ENCODE results near the gene NTF3. TPM values are rescaled to one million over a fixed set of nuclear protein-coding genes. Genes with fewer than 3 reads are reported as not detected.

Gene NTF3
- total RNA-seq, 4 donors from 2014 or later, result 0.18 to 0.23 TPM; not detected in 2

GRCh38 chr12:5399266-5399665, 32.6 kb upstream of the NTF3 start:
- no peak for TF ChIP-seq CTCF (IDR thresholded peaks at IDR 0.05 in 4 of 5, conservative IDR thresholded peaks at IDR 0.05 in 1 of 5)
- TF ChIP-seq POLR2A (IDR thresholded peaks at IDR 0.05), result no peak
- intact Hi-C loops (cut with DNase I; ENCODE audit: low total_unique reads), result no loop called here

GRCh38 chr12:5402009-5402935, 29.6 kb upstream of the NTF3 start:
- H3K4me3 ChIP-seq, result no peak overlapping the region
- in situ Hi-C loops (cut with MboI; ENCODE audit: low sequenced_read_pairs in 4 of 4) (no loop called here), intact Hi-C loops (cut with DNase I; ENCODE audit: low total_unique reads) (no loop called here)
- ATAC-seq, result no peak
- peaks cover 0 to 3% of the 10 kb centered on the region in 2 donors for H3K4me1 ChIP-seq
- TF ChIP-seq POLR2A (IDR thresholded peaks at IDR 0.05), result no peak
- TF ChIP-seq CTCF (IDR thresholded peaks at IDR 0.05 in 4 of 5, conservative IDR thresholded peaks at IDR 0.05 in 1 of 5), result no peak
- no peak for DNase-seq
- no peaks in the 10 kb centered on the region for H3K27me3 ChIP-seq
- H3K27ac ChIP-seq, result no peak overlapping the region
- no peaks in the 10 kb centered on the region for H3K9me3 ChIP-seq
- H3K36me3 ChIP-seq, result no peaks in the 10 kb centered on the region

More at GRCh38 chr12:5399266-5399665, 32.6 kb upstream of the NTF3 start:
- no peaks in the 10 kb centered on the region for H3K36me3 ChIP-seq
- no peaks in the 10 kb centered on the region for H3K27me3 ChIP-seq
- DNase-seq (no peak), ATAC-seq (no peak)
- H3K27ac ChIP-seq, result no peak overlapping the region
- H3K4me3 ChIP-seq, result no peak overlapping the region
- no peaks in the 10 kb centered on the region for H3K9me3 ChIP-seq
- in situ Hi-C loops (cut with MboI; ENCODE audit: low sequenced_read_pairs in 4 of 4), result no loop called here
- H3K4me1 ChIP-seq, result no peaks in the 10 kb centered on the region

GRCh38 chr12:5403411-5403810, 28.5 kb upstream of the NTF3 start:
- ATAC-seq (no peak), DNase-seq (no peak)
- Histone ChIP-seq H3K36me3 (no peaks in the 10 kb centered on the region), H3K27ac (no peak overlapping the region), H3K4me3 (no peak overlapping the region), H3K27me3 (no peaks in the 10 kb centered on the region), H3K4me1 (peaks cover 0 to 9% of the 10 kb centered on the region in 2 donors), H3K9me3 (no peaks in the 10 kb centered on the region)
- in situ Hi-C loops (cut with MboI; ENCODE audit: low sequenced_read_pairs in 4 of 4), result no loop called here
- intact Hi-C loops (cut with DNase I; ENCODE audit: low total_unique reads), result no loop called here
- TF ChIP-seq POLR2A (IDR thresholded peaks at IDR 0.05), result no peak

GRCh38 chr12:5407034-5407856, 24.7 kb upstream of the NTF3 start:
- TF ChIP-seq CTCF (IDR thresholded peaks at IDR 0.05 in 4 of 5, conservative IDR thresholded peaks at IDR 0.05 in 1 of 5), result no peak
- TF ChIP-seq POLR2A (IDR thresholded peaks at IDR 0.05), result no peak
- in situ Hi-C loops (cut with MboI; ENCODE audit: low sequenced_read_pairs in 4 of 4), result no loop called here
- ATAC-seq (peak in 1 of 2 donors; percentile 30), DNase-seq (no peak)
- Histone ChIP-seq H3K27me3 (no peaks in the 10 kb centered on the region), H3K4me1 (peaks cover 0 to 9% of the 10 kb centered on the region in 2 donors), H3K9me3 (no peaks in the 10 kb centered on the region), H3K36me3 (no peaks in the 10 kb centered on the region), H3K4me3 (no peak overlapping the region), H3K27ac (no peak overlapping the region)
- intact Hi-C loops (cut with DNase I; ENCODE audit: low total_unique reads), result no loop called here

GRCh38 chr12:5409619-5410018, 22.3 kb upstream of the NTF3 start:
- in situ Hi-C loops (cut with MboI; ENCODE audit: low sequenced_read_pairs in 4 of 4) (no loop called here), intact Hi-C loops (cut with DNase I; ENCODE audit: low total_unique reads) (no loop called here)
- H3K27me3 ChIP-seq, result no peaks in the 10 kb centered on the region
- H3K4me3 ChIP-seq, result no peak overlapping the region
- TF ChIP-seq POLR2A (IDR thresholded peaks at IDR 0.05) (no peak), CTCF (IDR thresholded peaks at IDR 0.05 in 4 of 5, conservative IDR thresholded peaks at IDR 0.05 in 1 of 5) (no peak)
- no peak overlapping the region for H3K27ac ChIP-seq
- H3K9me3 ChIP-seq, result no peaks in the 10 kb centered on the region
- DNase-seq (no peak), ATAC-seq (no peak)
- peaks cover 0 to 9% of the 10 kb centered on the region in 2 donors for H3K4me1 ChIP-seq
- H3K36me3 ChIP-seq, result no peaks in the 10 kb centered on the region

Data from gastrocnemius medialis (tissue), 4 donors.